GM19035 (cell line): ENCODE results near the gene KMT2A.
"Not testable (repeated sequence)": the region's sequence is repeated elsewhere in the genome, so short reads cannot be mapped to it uniquely, and the experiment has no call there.

Source experiments
- ATAC-seq: cut with Tn5 transposase; IDR thresholded peaks from one replicate; pipeline ENCODE4 v1.9.1; 2021; ENCODE audit not compliant: unreplicated experiment

The KMT2A gene

DNA sequence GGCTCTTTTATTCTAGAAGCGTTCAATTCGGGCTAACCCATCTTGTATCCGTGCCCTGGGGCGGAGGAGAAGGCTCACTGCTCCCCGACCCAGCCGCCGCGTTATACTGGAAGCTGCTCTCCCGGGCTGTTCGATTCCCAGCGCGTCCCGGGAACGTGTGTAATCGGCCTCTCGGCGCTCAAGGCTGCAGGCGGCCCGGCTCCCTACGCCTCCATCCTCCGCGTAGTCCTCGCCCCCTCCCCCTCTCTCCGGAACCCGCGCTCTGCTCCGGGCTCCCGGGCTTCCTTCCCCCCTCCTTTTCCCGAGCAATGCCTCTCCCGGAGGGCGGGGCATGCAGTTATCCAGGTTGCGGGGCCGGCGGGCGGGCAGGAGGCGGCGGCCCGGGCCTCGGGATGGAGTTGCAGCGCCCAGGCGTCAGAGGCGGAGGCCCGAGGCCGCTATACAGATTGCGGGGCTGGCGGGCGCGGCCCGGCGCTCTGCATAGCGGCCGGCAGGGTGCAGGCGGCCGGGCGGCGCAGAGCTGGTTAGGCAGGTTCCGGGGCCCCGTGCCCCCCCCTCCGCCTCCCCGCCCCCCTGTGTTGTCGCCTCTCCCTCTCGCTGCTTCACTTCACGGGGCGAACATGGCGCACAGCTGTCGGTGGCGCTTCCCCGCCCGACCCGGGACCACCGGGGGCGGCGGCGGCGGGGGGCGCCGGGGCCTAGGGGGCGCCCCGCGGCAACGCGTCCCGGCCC, at the start of gene KMT2A:
Gene KMT2A (plus strand): TSS at position 600 of the 732 bp plus-strand sequence. CDS start 21 bp downstream, at position 621.
- peak; percentile 65 for ATAC-seq

DNA sequence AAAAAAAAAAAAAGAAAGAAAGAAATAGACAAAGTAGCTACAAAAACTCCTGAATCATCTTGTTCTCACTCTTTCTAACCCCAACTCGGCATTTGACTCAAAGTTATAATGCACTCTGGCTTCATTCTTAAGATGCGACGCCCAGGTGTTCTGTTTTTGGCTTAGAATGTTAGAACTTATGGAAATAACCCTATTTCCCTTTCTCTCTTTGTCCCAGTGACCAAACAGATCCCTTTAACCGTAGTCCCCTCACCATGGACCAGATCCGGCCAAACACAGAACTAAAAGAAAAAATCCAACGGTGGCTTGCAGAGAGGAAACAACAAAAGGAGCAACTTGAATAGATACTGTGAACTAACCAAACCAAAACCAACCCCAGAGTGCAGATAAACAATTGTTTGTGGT, 40.2 kb upstream of the KMT2A start:
- ATAC-seq = no peak

DNA sequence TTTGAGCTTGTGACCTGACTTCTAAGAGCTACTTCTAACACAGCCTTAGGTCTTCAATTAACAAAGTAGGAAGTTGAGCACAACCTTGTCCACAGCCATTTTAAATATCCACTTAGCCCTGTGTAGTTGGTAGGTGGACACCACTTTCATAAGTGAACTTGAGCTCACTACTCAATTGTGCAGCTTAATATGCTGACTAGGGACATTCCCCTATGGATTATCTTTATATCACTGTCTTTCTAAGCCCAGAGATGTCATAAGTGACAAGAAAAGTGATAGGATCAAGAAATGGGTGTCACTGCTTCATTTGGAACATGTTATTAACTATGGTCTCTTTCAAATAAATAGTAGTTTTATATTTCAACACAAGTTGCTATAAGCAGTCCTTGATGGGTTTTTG, 38.8 kb upstream of the KMT2A start:
- ATAC-seq = no peak

DNA sequence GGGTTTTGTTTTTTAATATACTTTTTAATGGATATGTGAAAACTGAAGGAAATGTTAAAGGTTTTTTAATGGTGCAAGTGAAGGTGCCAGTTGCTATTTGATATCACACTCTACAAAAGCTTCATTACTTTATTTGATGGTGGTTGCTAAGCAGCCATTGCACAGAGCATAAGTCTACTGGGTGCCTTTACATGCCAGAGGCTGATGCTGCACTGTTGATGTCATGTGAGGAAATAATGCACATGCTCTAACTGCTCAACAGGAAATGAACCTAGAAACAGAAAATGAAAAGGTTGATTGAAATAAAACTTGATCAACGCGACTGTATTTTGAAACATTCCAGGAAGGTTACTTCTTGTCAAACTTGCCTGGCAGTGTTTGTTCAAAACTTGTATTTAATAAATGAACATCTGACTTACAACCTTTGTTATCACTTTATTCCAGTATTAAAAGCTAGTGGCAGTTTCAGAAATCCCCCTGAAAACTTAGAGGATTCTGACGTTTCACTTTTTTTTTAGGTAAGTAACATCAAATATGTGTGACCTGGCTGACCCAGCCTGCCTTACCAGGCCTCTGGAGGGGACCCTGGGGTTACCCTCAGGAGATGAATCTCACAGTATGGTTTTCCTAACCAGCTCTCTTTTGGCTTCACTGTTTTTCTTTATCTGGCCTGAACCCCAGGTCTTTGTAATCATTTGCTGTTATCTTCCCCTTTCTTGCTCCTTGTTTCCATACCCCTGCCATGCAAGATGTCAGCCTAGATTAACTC, 37.3 kb upstream of the KMT2A start:
- no peak for ATAC-seq

DNA sequence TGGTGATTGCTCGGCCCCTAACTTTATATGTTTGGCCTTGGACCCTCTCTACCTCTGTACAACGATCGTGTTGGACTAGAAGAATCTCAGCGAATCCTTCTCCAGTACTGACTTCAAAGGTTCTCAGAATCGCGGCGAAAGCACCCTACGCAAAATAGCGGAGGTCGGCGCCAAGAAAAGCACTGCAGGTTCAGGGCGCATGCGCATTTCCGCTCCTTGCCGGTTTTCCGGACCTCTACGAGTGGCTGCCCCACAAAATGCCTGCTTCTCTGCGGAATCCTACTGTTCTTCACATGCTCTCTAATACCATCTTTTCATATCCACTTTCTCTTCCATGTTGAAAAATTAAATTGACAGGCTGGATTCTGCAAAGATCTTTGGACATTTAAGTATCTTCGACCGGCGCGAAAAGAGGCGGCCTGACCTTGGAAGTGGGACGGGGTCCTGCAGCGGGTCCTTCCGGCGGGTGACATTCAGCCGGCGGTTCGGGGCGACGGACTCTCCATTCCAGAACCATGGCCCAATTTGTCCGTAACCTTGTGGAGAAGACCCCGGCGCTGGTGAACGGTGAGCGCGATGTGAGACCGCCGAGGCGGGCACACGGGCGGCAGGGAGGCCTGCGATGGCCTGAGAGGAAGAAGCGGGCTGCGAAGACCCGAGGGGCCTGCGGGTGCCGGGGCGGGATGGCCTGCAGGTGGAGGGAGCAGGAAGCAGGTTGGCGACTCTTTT, 35.0 kb upstream of the KMT2A start, which contains the start of gene ATP5MG:
Gene ATP5MG (plus strand): TSS at position 456 of the 729 bp plus-strand sequence. CDS start 60 bp downstream, at position 516.
- peak; percentile 67 for ATAC-seq

DNA sequence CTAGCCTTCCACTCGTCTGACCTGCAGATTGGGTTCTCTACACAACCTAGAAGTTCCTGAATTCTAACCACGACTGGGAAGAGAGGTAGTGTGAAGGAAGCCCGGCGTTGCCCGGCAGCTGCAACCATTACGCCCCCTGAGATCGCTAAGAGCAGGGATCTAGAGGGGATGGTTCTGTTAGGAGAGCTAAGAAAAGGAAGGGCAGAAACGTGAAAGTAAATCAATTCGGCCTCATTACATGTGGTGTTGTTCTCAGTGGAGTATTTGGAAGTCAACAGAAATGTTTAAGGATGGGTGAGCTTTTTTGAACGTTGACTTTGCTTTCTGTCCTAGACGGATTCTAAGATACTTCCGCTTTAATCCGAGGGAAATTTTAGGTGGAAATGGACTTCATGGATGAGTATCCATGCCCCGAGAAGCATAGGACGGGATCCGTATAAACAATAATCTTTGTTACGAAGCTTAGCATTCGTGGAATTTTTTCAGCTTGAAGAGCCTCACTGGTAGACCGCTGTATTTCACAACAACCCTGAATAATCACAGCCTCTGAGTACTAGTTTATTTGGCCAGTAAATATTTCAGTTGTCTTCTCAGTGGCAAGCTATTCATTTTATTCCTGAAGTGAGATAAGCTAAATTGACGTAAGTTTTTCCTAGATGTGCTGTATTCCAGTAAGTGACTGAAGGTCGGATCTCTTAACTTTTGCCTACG, 34.3 kb upstream of the KMT2A start:
- ATAC-seq = peak; percentile 10

DNA sequence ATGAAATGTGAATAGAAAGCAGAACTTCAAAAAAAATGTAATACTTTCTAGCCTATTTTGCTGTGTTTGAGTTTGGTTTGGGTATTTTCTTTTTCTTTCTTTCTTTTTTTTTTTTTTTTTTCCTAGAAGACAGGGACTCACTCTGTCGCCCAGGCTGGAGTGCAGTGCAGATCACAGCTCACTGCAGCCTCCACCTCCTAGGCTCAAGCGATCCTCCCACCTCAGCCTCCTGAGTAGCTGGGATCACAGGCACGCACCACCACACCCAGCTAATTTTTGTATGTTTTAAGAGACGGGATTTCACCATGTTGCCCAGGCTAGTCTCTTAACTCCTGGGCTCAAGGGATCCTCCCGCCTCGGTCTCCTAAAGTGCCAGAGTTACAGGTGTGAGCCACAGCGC, 33.7 kb upstream of the KMT2A start:
- not testable (repeated sequence) for ATAC-seq

DNA sequence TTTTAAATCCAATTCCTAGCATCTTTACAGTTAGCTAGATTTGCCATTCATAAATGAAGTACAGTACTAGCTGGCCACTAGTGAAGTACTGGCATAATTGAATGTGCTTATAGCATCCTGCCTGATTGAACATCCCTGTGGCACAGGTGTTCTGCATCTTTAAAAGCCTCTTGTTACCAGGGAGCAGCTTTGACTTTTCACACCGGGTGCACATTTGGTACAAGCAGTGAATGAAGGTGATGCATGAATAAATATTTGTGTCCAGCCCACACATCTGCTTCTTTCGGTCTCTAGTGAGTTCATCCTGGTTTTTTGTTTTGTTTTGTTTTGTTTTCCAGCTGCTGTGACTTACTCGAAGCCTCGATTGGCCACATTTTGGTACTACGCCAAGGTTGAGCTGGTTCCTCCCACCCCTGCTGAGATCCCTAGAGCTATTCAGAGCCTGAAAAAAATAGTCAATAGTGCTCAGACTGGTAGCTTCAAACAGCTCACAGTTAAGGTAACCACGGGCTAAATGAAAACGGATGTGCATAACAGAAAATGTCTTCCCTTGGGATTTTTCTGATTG, 29.6 kb upstream of the KMT2A start:
- no peak for ATAC-seq

DNA sequence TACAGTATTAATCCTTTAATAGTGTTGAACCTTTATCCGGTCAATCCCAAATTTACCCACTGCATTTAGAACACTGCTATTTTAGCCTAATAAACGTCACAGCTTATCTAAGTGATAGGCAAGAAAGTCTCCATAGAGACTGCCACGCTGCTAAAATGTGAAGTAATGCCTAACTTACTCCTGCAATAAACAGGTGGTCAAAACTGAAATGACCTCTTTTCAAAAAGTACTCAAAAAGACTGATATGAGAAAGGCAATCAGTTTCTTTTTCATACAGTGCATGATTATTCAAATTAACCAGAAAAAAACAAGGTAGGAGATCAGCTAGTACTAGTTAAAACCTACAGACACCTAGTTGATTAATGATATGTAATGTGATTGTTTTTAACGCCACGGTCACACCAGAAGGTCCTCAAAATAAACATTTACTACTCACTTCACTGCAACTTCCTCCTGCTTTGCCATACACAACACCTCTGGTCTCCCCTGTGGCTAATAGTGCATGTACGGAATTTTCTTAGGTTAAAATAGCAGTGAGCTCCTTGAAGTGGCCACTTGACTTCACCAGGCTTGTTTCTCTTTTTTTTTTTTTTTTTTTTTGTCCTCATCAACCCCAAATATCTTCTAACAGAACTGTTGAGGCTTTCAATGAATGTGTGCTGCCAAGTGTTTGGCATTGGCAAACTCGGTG, 26.1 kb upstream of the KMT2A start:
- ATAC-seq = peak; percentile 49

DNA sequence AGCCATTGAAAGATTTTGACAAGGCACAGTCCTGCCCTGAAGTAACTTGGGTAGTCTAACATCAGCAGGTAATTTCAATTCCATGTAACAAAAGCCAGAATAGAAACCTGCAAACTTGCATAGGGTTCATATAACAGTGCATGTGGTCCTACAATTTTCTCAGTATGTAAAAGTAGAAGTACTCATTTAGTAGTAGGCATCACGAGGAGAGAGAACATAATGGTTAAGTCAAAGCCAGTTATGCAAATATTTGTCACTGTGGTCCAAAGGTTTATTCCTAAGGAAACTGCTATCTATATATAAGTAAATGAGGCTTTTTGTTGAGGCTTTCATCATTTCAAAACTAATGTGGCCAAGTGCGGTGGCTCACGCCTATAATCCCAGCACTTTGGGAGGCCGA, 24.8 kb upstream of the KMT2A start:
- no peak for ATAC-seq

DNA sequence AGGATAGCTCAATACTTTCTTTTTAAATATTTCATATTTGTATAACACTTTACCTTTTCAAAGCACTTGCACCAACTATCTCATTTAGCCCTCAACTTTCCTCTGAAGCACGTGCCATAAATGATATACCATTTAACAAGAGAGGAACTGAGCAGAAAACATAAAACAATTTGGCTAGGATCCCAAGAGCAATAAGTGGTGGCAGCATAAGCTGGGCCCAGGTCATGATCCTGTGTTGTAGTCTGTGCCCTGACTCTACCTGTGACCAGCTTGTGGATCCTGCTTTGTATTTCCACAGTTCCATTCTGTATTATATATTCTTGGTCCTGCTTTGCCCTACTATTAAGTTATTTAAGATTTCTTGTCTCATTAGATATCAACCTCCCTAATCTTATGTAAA, 23.4 kb upstream of the KMT2A start:
- ATAC-seq = no peak

DNA sequence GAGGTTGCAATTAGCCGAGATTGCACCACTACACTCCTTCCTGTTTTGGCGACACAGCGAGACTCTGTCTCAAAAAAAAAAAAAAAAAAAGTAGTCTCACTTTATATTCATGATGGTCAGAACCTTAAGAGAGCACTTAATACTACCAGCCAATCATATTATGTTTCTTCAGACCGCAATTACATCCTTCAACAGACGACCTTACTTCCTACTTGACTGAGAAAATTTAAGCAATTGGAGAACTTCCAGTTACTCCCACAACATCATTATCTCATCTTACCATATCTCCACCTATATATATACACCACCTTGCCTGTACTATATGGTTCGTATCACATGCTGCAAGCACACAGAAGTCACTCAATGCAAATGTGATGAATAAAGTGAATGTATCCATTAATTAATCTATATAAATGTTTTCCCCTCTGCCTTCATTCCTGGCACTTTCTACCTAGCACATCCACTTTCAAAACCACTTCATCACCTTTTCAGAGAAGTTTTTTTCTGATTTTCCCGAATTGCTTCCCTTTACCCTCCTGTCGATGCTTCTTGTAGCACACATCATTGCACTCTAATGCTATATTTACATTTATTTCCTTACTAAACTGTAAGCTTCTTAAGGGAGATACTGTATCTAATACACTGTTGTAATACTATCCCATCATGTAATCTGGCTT, 21.1 kb upstream of the KMT2A start:
- no peak for ATAC-seq

DNA sequence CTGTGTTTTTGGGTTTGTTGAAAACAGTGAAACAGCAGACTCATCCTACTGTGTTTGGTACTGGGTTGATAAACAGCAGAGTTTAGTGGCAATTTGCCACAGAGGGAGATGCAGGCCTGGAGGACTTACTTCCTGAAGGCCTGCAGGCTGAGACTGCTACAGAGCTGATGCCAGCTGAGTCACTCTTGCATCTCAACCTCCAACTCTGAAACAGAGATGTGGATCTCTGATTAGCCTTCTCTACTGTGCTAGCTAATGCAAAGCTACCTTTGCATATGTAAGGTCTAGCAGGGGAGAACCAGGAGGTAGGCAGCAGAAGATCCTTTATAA, 20.6 kb upstream of the KMT2A start:
- ATAC-seq = no peak

DNA sequence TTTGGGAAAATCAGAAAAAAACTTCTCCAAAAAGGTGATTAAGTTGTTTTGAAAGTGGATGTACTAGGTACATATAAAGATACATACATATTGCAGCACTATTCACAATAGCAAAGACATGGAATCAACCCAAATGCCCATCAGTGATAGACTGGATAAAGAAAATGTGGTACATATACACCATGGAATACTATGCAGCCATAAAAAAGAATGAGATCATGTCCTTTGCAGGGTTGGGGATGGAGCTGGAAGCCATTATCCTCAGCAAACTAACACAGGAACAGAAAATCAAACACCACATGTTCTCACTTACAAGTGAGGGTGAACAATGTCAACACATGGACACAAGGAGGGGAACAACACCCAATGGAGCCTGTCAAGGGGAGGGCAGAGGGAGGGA, 19.4 kb upstream of the KMT2A start:
- not testable (repeated sequence) for ATAC-seq

DNA sequence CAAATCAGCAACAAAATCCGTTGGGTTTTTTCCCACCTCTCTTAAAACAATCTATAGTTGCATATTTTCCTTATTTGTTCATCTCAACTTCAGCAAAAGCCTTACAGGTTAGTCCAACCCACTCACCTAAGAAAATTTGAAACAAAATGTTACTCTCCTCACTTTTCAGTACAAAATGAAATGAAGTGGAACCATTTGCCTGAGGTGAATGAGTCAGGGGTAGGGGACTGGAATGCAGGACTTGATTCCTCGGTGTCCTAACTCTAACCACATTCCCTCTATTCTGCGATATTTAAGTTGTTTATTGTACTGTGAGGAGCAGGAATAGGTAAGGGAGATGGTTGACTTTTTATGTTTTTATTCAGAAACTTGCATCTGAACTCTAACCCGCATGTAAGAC, 18.5 kb upstream of the KMT2A start:
- no peak for ATAC-seq

DNA sequence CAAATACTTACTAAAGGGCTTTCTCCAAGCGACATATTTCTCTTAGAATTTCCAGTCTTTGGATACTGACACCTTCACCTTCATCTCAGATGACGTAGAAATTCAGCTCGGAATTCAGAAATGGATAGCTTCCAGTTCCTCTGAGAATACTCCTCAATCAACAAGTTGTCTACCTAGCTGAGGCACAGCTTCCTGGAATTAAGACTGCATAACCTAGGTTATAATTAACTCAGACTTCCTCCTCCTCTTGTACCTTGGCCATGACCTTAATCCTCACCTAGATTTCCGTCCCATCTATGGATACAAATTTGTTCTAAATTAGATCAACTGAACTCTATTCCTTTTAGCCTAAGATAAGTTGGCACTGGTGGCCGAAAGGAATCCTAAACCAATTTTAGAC, 17.5 kb upstream of the KMT2A start:
- no peak for ATAC-seq

DNA sequence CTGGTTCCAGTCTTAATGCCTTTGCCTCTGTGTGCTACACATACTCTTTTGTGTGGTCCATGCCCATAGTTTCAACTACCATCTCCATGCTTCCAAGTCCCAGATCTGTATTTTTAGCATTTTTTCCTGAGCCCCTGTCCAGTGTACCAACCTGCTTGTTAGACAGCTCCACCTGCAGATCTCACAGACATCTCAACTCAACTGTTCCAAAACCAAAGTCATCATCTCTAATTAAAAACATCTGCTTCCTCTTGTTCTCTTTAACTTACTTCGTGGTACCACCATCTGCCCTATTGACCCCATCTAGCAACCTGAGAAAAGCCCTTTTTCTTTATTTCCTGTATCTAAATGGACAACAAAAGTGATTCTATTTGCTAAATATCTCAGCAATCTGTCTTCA, 8.6 kb upstream of the KMT2A start:
- ATAC-seq = no peak

DNA sequence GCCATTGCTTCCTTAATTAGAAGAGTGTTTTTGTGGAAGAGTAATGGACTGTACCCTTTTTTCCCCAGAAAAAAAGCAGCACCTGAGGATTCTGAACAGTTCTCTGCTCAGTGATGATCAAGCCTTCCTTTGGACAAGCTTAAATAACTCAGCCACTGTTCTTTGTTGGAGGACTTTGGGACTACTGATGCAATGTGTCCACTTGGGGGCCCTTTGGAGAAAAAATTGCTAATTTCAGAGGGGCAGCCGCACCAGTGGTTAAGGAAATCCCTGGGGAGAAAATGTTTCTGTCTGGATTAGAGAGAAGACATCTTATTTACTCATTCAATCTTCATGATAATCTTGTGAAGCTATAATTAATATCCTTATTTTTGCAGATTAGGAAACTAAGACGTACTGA, 5.3 kb upstream of the KMT2A start:
- no peak for ATAC-seq

DNA sequence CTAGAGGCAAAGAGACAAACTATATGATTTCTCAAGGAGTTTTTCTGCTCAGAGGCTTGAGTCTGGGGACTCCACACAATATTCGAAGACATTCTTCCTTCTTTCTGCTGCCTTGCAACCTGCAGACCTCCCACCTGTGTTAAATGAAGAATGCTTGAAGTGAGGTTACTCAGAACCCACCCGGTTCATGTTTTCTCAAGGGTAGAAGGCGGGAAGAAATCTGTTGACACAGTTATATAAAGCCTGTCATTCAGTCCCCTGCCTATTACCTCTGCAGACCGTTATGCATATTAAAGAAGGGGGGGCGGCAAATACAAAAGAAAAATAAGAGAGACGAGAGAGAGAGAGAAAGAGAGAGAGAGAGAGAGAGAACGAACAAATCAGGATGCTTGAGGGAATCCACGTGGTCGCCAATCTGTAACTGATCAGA, 2.2 kb upstream of the KMT2A start:
- ATAC-seq = no peak
